Tibial artery (tissue), 4 donors: ENCODE measurements around the gene GDI1.

Experiments used
- DNase-seq, 2 donors: peaks; one replicate each; pipeline ENCODE4 v3.0.0-alpha.2; 2019
- H3K27ac ChIP-seq, 2 donors: fragments of 200-600 bp; sonication (generic) in 1 of 2; 1 replicate in 1 of 2; 2 replicates in 1 of 2; pipeline ENCODE4 v1.5.1; 2018 to 2019; ENCODE audit warnings: mild to moderate bottlenecking in 1 of 2
- H3K27me3 ChIP-seq, 2 donors: fragments of 200-600 bp; sonication (generic) in 1 of 2; one replicate each; pipeline versions ENCODE4 v1.5.1 to v1.6.0; 2016 to 2019
- H3K36me3 ChIP-seq, 3 donors: fragments of 200-600 bp; sonication (generic) in 2 of 3; one replicate each; pipeline ENCODE4 v1.5.1; 2016 to 2019; ENCODE audit warnings: mild to moderate bottlenecking in 2 of 3
- H3K4me1 ChIP-seq, 4 donors: fragments of 200-600 bp; sonication (generic) in 2 of 4; 1 replicate in 3 of 4; 2 replicates in 1 of 4; pipeline ENCODE4 v1.5.1; 2016 to 2019
- H3K4me3 ChIP-seq, 2 donors: fragments of 200-600 bp; sonication (generic) in 1 of 2; 1 replicate in 1 of 2; 2 replicates in 1 of 2; pipeline ENCODE4 v1.5.1; 2018 to 2019; ENCODE audit warnings: mild to moderate bottlenecking in 2 of 2
- H3K9me3 ChIP-seq, 3 donors: fragments of 200-600 bp; sonication (generic) in 1 of 3; one replicate each; pipeline ENCODE4 v1.5.1; 2016 to 2019
- intact Hi-C: fragments of 100-400 bp; cut with DNase I; formaldehyde crosslinking; loops from one replicate; pipeline ENCODE4 v1.15.0; 2023; ENCODE audit warnings: low total_unique reads
- TF ChIP-seq, protein P1 (sequence below), 2 experiments: fragments of 200-600 bp in 1 of 2; fragments of 450-650 bp in 1 of 2; IDR thresholded peaks; one replicate each; pipeline ENCODE4 v1.5.1; 2017 to 2019; ENCODE audit warnings: antibody characterized with exemption in 2 of 2, mild to moderate bottlenecking in 1 of 2, moderate library complexity in 1 of 2

The GDI1 gene

DNA sequence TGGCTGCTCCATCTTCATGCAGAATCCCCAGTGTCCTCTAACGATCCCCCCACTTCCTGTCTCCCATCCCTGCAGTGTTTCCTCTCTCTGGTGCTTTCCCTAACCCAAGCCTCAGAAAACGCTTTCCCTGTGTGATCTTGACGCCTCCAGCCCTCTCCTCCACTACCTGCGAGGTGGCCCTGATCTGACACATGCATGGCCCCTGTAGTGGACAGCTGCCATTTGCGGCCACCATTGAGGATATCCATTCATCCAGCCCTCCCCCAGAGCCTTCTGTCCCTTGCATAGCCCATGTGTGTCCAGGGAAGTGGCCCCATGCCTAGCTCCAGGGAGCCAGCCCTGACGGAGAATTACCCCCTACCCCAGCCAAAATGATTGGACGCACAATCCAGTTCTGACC is 46.4 kb downstream of the GDI1 start:
- Histone ChIP-seq H3K27ac (no peak overlapping the region), H3K36me3 (peaks cover 0 to 19% (median 6%) of the 10 kb centered on the region in 3 donors), H3K4me3 (no peak overlapping the region), H3K27me3 (no peaks in the 10 kb centered on the region), H3K9me3 (no peaks in the 10 kb centered on the region), H3K4me1 (peaks cover 0 to 25% (median 9%) of the 10 kb centered on the region in 4 donors)
- intact Hi-C loops = no loop called here
- TF ChIP-seq, protein P1, sequence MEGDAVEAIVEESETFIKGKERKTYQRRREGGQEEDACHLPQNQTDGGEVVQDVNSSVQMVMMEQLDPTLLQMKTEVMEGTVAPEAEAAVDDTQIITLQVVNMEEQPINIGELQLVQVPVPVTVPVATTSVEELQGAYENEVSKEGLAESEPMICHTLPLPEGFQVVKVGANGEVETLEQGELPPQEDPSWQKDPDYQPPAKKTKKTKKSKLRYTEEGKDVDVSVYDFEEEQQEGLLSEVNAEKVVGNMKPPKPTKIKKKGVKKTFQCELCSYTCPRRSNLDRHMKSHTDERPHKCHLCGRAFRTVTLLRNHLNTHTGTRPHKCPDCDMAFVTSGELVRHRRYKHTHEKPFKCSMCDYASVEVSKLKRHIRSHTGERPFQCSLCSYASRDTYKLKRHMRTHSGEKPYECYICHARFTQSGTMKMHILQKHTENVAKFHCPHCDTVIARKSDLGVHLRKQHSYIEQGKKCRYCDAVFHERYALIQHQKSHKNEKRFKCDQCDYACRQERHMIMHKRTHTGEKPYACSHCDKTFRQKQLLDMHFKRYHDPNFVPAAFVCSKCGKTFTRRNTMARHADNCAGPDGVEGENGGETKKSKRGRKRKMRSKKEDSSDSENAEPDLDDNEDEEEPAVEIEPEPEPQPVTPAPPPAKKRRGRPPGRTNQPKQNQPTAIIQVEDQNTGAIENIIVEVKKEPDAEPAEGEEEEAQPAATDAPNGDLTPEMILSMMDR (IDR thresholded peaks at IDR 0.05) = no peak
- no peak for DNase-seq

- TF ChIP-seq, protein P1 (IDR thresholded peaks at IDR 0.05) = no peak
- no peak for DNase-seq
- Histone ChIP-seq H3K4me3 (no peak overlapping the region), H3K36me3 (peaks cover 0 to 19% (median 6%) of the 10 kb centered on the region in 3 donors), H3K9me3 (no peaks in the 10 kb centered on the region), H3K27ac (no peak overlapping the region), H3K27me3 (no peaks in the 10 kb centered on the region), H3K4me1 (peaks cover 0 to 32% (median 19%) of the 10 kb centered on the region in 4 donors)
- intact Hi-C loops = no loop called here
These were observed 47.5 kb downstream of the GDI1 start for GRCh38 chrX:154484255-154485149.

- intact Hi-C loops = no loop called here
- DNase-seq = no peak
- peaks cover 0 to 19% (median 6%) of the 10 kb centered on the region in 3 donors for H3K36me3 ChIP-seq
These were observed 48.4 kb downstream of the GDI1 start for GRCh38 chrX:154485150-154486051.

GRCh38 chrX:154486052-154486395 is 49.1 kb downstream of the GDI1 start:
- Histone ChIP-seq H3K27me3 (no peaks in the 10 kb centered on the region), H3K4me1 (peaks cover 0 to 36% (median 20%) of the 10 kb centered on the region in 4 donors), H3K27ac (peak overlapping the region; percentile 76 to 82), H3K4me3 (peak overlapping the region; percentile 76 to 84), H3K9me3 (no peaks in the 10 kb centered on the region), H3K36me3 (peaks cover 0 to 19% (median 6%) of the 10 kb centered on the region in 3 donors)
- TF ChIP-seq, protein P1 (IDR thresholded peaks at IDR 0.05) = no peak
- intact Hi-C loops = no loop called here
- no peak for DNase-seq

More at GRCh38 chrX:154485150-154486051, 48.4 kb downstream of the GDI1 start:
- Histone ChIP-seq H3K4me1 (peaks cover 0 to 35% (median 20%) of the 10 kb centered on the region in 4 donors), H3K27me3 (no peaks in the 10 kb centered on the region), H3K27ac (peak overlapping the region; percentile 76 to 82), H3K9me3 (no peaks in the 10 kb centered on the region), H3K4me3 (peak overlapping the region; percentile 76 to 84)
- TF ChIP-seq, protein P1 (IDR thresholded peaks at IDR 0.05) = no peak

GRCh38 chrX:154486396-154487207 is 49.6 kb downstream of the GDI1 start, which contains the start of gene UBL4A:
TSS of gene UBL4A (minus strand) at chrX:154486615. CDS start at chrX:154486584, 31 bp downstream.
- H3K27ac ChIP-seq = peak within 1 kb of the TSS; percentile 76 to 86
- H3K4me3 ChIP-seq = peak within 1 kb of the TSS; percentile 76 to 84
- H3K27me3 ChIP-seq = no peaks in the 10 kb centered on the region
- H3K4me1 ChIP-seq = peaks cover 0 to 39% (median 21%) of the 10 kb centered on the region in 4 donors
- no peaks in the 10 kb centered on the region for H3K9me3 ChIP-seq
- peak; percentile 49 to 83 for DNase-seq
- TF ChIP-seq, protein P1 (IDR thresholded peaks at IDR 0.05) = no peak
- intact Hi-C loops = no loop called here
- H3K36me3 ChIP-seq = peaks cover 0 to 19% (median 6%) of the 10 kb centered on the region in 3 donors
